GM23248 (cell line): ENCODE results near the gene ATP10D.

Experiments used
- EZH2 ChIP-seq: fragments of 200-600 bp; sonication (generic); IDR thresholded peaks from 2 replicates; pipeline ENCODE4 v1.6.1; 2018; ENCODE audit warnings: antibody characterized with exemption, mild to moderate bottlenecking; ENCODE audit not compliant: insufficient read depth, poor library complexity, severe bottlenecking
- EZH2phosphoT487 ChIP-seq: fragments of 200-600 bp; sonication (generic); IDR thresholded peaks from 2 replicates; pipeline ENCODE4 v1.6.1; 2018; ENCODE audit warnings: antibody characterized with exemption, moderate library complexity, mild to moderate bottlenecking, low read depth; ENCODE audit not compliant: insufficient read depth

DNA sequence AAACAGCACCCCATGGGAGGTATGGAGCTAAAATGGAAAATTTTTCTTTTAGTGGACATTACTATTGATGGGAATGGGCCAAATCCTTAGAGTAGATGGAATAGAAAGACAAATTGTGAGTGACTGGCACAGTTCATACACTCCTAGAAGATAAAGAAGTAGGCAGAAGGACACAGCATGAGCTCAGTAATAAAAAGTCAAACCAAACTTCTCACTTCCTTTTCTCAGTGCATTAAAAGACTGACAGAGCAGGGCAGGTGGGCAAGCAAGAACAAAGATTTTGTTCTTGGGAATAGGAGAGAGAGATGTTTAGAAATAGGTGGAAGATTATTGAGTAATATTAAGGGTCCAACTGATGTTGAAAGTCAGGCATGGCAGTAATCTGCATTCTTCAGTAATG is 132.5 kb downstream of the ATP10D start:
- TF ChIP-seq EZH2 (no peak), EZH2phosphoT487 (no peak)
